GM12878 (cell line): ENCODE data around the gene NMD3. TPM values are rescaled to one million over a fixed set of nuclear protein-coding genes. Genes with fewer than 3 reads are reported as not detected.

Experiments used
- ASH2L ChIP-seq: fragments of 300-600, 200-600 bp; sonication (generic); IDR thresholded peaks from 2 replicates; pipeline ENCODE4 v1.6.1; 2017; ENCODE audit warnings: low read depth, mild to moderate bottlenecking, borderline replicate concordance
- BCL11A ChIP-seq: IDR thresholded peaks from 2 replicates; pipeline ENCODE4 v1.6.1; 2011; ENCODE audit warnings: low read depth, low read length
- BCLAF1 ChIP-seq: fragments of 450-650 bp; IDR thresholded peaks from 2 replicates; pipeline ENCODE4 v1.6.1; 2017; ENCODE audit warnings: antibody characterized with exemption, mild to moderate bottlenecking, moderate library complexity
- CBX5 ChIP-seq: sonication (generic); IDR thresholded peaks from 2 replicates; pipeline ENCODE4 v1.6.1; 2016; ENCODE audit warnings: low read depth, moderate library complexity, mild to moderate bottlenecking, inconsistent platforms
- CUX1 ChIP-seq: IDR thresholded peaks from 2 replicates; pipeline ENCODE4 v1.6.1; 2012; ENCODE audit warnings: improper control_type of control experiment, low read depth, low read length; ENCODE audit not compliant: insufficient replicate concordance
- E4F1 ChIP-seq: fragments of 450-650 bp; IDR thresholded peaks from 2 replicates; pipeline ENCODE4 v1.6.1; 2018; ENCODE audit warnings: borderline replicate concordance, mild to moderate bottlenecking; ENCODE audit not compliant: partially characterized antibody
- IKZF2 ChIP-seq, 2 experiments: fragments of 450-650 bp; IDR thresholded peaks; 2 replicates each; pipeline ENCODE4 v1.6.1; 2017; ENCODE audit warnings: mild to moderate bottlenecking in 2 of 2, moderate library complexity in 2 of 2
- SIN3A ChIP-seq: IDR thresholded peaks from 2 replicates; pipeline ENCODE4 v1.6.1; 2012; ENCODE audit warnings: low read depth, low read length, improper control_type of control experiment
- SP1 ChIP-seq: IDR thresholded peaks from one replicate; pipeline ENCODE4 v1.6.1; 2011; ENCODE audit warnings: low read depth, low read length
- USF2 ChIP-seq: IDR thresholded peaks from 2 replicates; pipeline ENCODE4 v1.6.1; 2011; ENCODE audit warnings: low read depth, low read length, improper control_type of control experiment, borderline replicate concordance
- WRNIP1 ChIP-seq: IDR thresholded peaks from 2 replicates; pipeline ENCODE4 v1.6.1; 2011; ENCODE audit warnings: low read depth, low read length, improper control_type of control experiment, borderline replicate concordance
- YY1 ChIP-seq: IDR thresholded peaks from 2 replicates; pipeline ENCODE4 v1.6.1; 2011; ENCODE audit warnings: low read depth, mild to moderate bottlenecking, low read length
- polyA plus RNA-seq, 11 experiments: library from polyadenylated mRNA; depleted of rRNA in 4 of 11; unstranded in 6 of 11; stranded (reverse) in 5 of 11; fragments of >200 nt; fragmentation: Nextera tagmentation in 4 of 11; fragmentation: Illumina TruSeq in 1 of 11; extraction: Ambion mirVana in 4 of 11; extraction: Trizol in 1 of 11; gene quantifications; 1 replicate in 1 of 11; 2 replicates in 10 of 11; pipeline versions ENCODE4 v1.2.1 to v1.2.3, GENCODE V29; 2011 to 2016; ENCODE audit warnings: inconsistent platforms in 2 of 11, missing spikeins in 2 of 11, low read depth in 1 of 11
- total RNA-seq, 4 experiments: library from RNA; depleted of rRNA in 3 of 4; stranded (reverse); fragments of >200 nt in 3 of 4; fragmentation: Illumina TruSeq in 1 of 4; extraction: Trizol in 1 of 4; gene quantifications; 2 replicates each; pipeline versions ENCODE4 v1.2.1 to v1.2.3, GENCODE V29; 2013 to 2021

The NMD3 gene
- total and polyA plus RNA-seq, 10 of the 15 experiments (the other 5 are each of a cell fraction or from before 2014, with no cell fraction given) = 34.2 to 66.8 (median 55.7) TPM

GRCh38 chr3:161220850-161221753 is at the start of gene NMD3 (continued):
- TF ChIP-seq BCLAF1 (no peak), IKZF2 (IDR thresholded peaks at IDR 0.05) (no peak), CUX1 (peak; percentile 50), WRNIP1 (no peak), USF2 (no peak), YY1 (peak; percentile 59), CBX5 (no peak), SIN3A (0 out of 2 replicates have a peak, but pooled peaks have one; percentile 24), ASH2L (0 out of 2 replicates have a peak, but pooled peaks have one; percentile 40), E4F1 (no peak), BCL11A (no peak), SP1 (peak; percentile 20)
